HG03025 (cell line): ENCODE measurements around the gene ZBTB16.

Source experiments
- ATAC-seq: cut with Tn5 transposase; IDR thresholded peaks from one replicate; pipeline ENCODE4 v1.9.1; 2021; ENCODE audit warnings: mild to moderate bottlenecking, moderate library complexity; ENCODE audit not compliant: unreplicated experiment, low FRiP score

ZBTB16 gene

DNA sequence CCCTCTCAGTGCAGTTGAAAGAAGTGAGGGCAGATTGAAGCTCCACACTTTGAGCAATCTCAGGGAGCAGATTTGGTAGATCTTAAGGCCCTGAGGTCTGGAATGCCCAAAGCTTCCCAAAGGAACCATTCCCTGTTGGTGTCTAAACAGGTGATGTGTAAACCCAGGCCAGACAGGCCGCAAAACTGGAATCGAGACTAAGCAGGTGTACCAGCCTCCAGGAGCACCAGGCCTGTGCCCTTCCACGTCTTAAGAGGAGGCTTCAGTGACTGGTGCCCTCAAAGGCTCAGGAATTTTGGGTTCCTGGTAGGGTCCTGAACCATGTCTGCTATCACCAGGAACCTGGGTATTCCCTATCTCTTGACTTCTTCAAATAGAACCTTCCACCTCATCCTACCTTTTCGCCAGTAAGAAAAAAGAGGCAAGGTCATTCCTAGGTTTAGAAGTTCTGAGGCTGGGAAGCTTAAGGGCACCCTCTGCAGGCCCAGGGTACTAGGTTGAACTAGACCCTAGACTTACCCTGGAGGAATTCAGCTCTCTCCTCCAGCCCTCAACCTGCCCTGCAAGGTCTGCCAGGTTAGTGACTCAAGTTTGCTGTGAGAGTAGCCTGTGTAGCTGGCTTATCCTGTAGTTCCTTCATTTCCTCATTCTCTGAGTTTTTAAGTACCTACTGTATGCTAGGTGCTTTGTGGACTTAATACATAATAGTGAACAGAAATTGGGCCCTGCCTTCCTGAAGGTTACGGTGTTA lies 136.6 kb downstream of the ZBTB16 start:
- no peak for ATAC-seq

- no peak for ATAC-seq
Measured at GRCh38 chr11:114196997-114197703, 137.6 kb downstream of the ZBTB16 start.

DNA sequence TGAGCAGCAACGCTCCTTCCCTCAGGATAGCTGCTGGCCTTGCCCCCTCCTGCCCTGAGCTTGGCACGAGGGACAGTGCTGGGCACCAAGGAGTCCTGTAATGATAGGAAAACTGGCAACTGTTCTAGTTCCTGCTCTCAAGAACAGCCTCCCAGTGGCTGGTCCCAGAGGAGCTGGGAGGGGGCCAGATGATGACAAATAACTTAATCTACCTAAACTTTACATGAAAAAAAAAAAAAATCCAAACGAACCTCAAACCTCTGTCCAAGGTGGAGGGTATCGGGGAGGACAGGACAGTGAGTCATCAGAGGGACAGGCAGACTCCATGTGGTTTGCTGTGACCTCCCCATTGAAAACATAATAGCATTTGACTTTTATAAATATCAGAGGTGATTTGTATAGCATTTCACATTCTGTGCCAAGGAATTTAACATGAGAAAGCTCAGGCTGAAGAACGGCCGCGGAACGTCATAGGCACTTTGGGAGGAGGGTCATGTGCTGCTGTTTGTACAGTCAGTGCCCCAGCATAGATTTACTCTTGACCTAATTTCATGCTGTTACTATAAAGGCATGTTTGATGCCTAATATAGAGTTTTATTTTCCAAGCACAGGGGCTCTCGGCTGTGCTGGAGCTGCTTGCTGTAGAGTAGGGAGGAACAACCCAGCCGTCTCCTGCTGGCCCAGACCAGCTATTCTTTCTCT lies 138.4 kb downstream of the ZBTB16 start:
- no peak for ATAC-seq

GRCh38 chr11:114199051-114199450 lies 139.5 kb downstream of the ZBTB16 start:
- no peak for ATAC-seq

DNA sequence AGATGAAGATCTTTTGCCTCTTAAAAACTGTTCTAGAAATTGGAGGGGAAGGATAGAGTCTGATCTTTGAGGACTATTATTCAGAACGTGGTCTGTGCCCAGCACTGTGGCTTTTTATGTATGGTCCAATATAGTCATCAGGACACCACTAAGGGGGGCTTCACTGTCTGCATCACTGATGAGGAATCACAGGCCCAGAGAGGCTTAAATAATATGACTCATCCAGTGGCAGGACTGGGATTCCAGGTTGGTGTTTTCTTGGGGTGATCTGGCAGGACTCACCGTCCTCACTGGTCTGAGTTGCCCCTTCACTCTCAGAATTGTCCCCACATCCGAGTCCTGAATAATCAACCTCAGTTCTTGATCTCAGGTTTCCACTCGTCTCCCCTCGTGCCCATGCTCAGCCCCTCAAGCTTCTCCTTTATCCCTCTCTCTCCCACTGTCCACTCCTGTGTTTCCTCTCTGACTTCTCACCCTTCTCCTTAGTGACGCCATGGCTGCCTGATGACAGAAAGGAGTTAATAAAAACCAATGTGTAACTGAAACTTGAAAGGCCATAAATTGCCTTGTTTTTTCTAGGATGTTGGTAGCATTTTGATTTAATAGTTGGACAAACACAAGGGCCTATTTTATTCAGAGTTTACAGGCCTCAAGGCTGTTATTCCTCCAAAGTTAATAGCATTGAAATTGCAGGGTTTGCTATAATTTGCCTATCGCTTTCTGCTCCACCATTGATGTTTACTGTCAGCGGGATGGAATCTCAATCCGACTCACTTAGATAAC lies 141.0 kb downstream of the ZBTB16 start:
- no peak for ATAC-seq

- ATAC-seq = no peak
Measured at GRCh38 chr11:114201219-114201618, 141.7 kb downstream of the ZBTB16 start.

DNA sequence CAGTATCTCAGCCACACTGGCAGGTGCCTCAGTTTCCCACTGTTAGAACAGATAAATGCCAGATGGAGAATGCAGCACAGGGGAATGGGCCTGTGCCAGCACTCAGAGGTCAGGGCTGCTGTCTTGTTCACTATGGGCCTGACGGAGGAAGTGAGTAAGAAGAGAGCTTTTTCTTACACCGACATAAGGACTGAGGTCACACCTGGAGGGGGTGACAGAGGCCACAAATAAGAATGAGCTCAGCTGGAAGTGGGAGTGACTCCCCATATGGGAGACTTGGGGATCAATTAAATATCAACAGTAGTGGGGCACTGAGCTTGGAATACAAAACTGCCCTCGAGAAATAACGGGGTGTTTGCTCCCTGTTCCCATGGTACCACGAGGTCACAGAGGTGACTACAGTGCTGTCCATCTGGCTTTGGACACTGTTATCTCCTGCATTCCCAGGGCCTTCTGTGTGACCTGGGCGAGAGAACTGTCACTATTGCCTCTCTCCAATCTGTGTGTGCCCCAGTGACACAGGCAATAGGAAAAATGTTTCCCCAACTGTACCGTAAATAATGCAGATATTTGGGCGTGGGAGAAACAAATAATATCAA lies 142.6 kb downstream of the ZBTB16 start:
- no peak for ATAC-seq

- no peak for ATAC-seq
Measured at GRCh38 chr11:114207096-114207495, 147.6 kb downstream of the ZBTB16 start.

DNA sequence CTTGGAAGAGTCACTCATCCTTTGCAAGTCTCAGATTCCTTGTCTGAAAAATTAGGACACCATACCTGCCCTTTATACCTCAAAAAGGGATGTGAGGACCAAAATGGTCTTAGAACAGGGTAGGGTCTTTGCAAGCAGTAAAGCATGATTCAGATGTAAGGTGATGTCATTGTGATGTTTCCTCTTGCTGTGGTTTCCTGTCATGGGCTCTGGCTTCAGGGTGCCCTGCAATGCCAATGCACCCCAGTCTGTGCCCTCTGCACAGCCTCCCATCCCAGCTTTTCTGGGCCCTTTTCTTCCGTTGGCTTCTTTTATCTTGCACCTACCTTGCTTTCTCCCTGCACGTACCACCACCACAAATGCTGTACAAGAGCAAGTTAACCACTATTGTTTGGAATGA lies 148.9 kb downstream of the ZBTB16 start:
- ATAC-seq = no peak

DNA sequence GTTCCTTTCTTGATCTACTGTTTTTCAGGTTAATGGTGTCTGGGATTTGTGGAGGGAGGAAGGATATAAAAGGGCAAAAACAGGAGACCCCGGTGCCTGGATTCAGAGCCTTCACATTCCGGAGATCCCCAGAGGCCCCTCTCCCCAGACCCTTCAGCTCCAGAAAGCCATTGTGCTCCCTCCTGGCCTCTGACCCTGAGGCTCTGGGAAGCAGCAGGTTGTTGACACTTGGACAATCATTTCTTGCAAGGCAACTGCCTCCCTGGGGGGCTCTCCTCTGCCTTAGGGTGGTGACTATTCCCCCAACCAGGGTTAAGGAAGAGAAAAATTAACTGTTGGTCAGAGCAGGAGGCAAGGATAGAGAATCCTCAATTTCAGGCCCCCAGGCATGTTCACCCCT lies 149.8 kb downstream of the ZBTB16 start:
- ATAC-seq = no peak

- ATAC-seq = no peak
Measured at GRCh38 chr11:114209904-114210303, 150.4 kb downstream of the ZBTB16 start.

GRCh38 chr11:114211444-114212121 lies 152.1 kb downstream of the ZBTB16 start:
- ATAC-seq = no peak

DNA sequence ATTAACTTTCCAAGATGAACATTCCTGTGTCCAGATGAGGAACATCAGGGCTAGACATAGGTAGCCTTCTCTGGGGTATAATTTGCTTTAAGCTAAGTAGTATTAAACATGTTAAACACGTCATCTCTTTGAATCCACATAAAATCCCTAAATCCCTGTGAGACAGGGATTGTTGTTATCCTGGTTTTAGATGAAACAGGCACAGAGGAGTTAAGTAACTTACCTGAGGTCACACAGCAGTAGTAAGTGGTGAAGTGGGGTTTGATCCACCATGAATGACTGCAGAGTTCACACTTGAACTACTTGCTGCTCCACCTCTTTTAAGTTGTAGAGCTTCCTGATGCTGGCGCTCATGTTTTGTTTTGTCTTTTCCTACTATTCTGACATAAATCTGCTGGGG lies 154.1 kb downstream of the ZBTB16 start:
- no peak for ATAC-seq

- no peak for ATAC-seq
Measured at GRCh38 chr11:114215428-114215827, 155.9 kb downstream of the ZBTB16 start.

GRCh38 chr11:114215871-114216795 lies 156.6 kb downstream of the ZBTB16 start:
- no peak for ATAC-seq

DNA sequence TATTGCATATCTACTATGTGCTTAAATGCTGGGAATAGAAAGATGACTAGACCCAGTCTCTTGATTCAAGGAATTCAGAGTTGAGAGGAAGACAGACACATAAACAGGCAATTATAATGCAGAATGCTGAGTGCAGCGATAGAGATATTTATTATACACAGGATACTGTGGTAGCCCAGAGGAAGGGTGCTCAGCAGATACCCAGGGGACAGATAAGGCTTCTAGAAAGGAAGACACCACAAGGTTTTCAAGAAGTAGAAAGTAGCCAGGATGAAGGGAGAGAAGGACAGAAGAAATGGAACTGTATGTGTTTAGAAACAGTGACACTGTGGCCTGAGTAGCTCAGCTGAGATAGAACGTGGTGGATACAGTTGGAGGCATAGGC lies 157.3 kb downstream of the ZBTB16 start:
- ATAC-seq = no peak

DNA sequence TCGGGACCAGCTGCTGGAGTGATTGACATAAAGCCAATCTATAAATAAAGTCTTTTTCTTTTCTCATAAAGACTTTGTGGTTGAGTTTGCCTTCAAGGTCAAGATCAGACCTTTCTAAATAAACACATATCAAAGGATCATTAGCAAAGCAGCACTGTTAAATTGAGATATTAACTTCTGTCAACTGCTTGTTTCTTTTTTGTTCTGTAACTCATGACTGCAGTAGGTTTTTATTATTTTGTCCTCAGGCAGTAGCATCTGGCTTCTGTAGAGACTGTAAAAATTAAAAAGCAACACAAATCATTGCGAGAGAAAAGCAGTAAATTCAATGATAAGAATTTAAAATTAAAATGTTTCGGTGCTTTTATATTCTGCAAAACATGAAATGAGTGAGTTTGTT lies 159.0 kb downstream of the ZBTB16 start:
- no peak for ATAC-seq

DNA sequence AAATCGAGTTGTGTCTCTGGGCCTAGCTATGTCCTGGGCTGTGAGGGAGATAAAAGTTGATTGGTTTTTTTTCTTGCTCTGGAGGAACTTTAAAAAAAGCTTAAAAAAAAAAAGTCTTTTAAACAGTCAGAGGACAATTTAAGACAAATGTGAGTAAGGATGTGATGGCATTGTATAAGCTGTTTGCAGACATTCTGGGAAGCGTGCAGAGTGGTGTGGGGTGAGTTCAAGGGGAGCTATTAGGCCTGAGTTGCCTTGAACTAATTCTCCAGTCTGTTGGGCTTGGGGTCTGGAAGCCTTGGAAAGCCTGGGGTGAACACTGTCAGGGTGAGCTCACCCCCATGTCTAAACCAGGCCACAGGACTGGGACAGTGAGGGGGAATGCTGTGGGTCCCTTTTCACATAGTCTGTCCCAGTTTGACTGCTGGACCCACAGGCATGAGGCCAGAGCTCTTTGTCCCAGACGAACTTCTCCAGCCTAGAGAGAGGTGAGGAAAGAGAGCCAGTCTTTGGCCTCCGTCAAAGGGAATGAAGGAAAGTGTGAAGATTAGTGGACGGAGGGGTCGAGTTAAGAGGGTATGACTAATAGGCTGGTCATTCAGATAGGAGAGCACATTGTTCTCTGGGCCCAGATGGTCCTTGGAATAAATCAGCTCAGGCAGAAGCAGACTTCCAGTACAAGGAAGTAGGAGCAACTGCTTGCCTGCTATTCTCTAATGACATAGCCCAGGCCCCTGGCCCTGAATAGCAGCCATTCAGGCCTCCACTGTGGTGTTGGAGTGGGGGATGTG lies 160.2 kb downstream of the ZBTB16 start:
- no peak for ATAC-seq
